HPDE6-E6E7 (cell line): Measurements from ENCODE around the gene TTLL5.
A peak's percentile ranks its signal among the peaks of the same experiment; 100 is the strongest.
"Not testable (repeated sequence)": the region's sequence is repeated elsewhere in the genome, so short reads cannot be mapped to it uniquely, and the experiment has no call there.

Source experiments
- DNase-seq: peaks from one replicate; pipeline ENCODE4 v3.0.0; 2011; ENCODE audit warnings: missing footprints; ENCODE audit errors: extremely low spot score

Gene TTLL5

GRCh38 chr14:75650253-75651058, 10.6 kb upstream of the TTLL5 start:
- no peak for DNase-seq

DNA sequence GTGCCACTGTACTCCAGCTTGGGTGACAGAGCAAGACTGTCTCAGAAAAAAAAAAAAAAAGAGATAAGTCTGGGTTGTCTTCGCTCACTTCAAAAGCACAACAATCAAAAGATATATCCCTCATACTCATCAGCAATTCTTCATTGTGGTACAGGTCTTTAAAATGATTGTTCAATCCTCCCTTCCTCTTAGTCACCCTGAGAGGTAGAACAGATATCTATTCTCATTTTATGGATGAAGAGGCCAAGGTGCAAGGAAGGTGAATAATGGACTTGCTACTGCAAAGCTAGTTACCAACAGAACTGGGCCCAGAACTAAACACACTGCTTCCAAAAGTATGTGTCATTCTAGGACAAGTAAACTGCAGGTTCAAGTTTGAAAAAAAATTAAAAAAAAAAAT, 7.5 kb upstream of the TTLL5 start:
- no peak for DNase-seq

DNA sequence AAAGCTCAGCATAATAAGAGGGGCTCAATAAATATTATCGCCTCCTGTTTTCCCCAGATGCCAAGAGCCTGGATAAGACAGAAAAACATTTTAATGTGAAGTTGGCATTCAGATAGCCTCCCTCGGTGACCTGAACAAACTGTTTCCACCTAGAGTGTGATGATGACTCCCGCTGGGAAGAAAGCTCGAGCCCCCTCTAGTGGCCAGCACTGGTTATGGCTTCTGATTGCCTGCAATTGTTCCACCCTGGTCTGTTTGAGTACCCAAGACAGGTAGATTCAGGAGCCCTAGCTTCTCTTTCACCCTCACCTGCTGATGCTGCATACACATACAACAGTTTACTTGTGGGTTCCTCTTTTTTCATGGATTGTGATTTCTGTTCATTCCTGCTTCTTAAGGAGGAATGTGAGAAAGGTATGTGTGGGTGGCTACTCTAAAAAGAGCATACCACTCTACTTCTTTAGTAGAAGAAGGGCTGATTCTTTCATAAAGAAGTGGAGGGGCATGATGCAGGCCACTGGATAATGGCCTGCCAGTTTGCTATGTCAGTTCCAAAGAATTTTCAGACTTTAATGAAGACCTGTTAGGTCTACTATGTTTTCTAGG, 6.8 kb upstream of the TTLL5 start:
- DNase-seq: peak; percentile 84

DNA sequence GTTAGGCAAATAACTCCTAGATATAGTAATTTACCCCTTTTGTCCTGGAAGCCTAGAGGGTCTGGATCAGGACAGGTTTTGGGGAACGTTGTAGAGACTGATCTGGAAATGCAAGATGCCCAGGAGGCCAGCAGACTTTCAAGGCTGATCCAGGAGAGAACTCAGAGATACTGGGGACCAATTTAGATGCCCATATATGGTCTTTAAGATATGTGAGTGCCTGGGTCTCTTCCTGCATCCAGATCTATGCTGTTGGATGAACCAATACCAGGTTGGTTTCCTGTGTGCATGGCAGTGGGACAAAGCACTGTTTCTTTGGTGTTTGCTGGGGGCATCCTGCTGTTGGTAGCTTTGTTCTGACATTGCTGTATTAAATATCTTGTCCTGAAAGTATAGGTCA, 5.8 kb upstream of the TTLL5 start:
- DNase-seq: no peak

GRCh38 chr14:75657331-75657730, 3.7 kb upstream of the TTLL5 start:
- DNase-seq: no peak

GRCh38 chr14:75658957-75659356, 2.1 kb upstream of the TTLL5 start:
- no peak for DNase-seq

GRCh38 chr14:75660238-75660629, 812 bp upstream of the TTLL5 start:
- no peak for DNase-seq

DNA sequence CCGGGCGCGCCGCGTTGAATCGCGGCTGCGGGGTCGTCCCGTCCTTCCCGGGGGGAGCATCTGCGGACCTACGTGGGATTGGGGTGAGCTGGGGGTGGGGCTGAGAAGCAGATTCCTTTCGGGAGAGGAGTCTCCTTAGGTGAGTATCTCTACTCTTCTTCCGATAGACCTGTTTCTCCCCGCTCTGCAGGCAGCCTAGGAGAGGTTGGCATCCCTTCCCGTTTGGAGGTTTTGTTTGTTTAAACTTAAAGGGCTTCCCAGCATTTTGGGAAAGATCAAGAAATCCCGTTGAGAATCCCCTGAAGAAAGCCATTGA, 411 bp downstream of the TTLL5 start:
- no peak for DNase-seq

GRCh38 chr14:75662966-75663365, 1.9 kb downstream of the TTLL5 start:
- DNase-seq: no peak

GRCh38 chr14:75667099-75667765, 6.2 kb downstream of the TTLL5 start:
- DNase-seq: no peak

DNA sequence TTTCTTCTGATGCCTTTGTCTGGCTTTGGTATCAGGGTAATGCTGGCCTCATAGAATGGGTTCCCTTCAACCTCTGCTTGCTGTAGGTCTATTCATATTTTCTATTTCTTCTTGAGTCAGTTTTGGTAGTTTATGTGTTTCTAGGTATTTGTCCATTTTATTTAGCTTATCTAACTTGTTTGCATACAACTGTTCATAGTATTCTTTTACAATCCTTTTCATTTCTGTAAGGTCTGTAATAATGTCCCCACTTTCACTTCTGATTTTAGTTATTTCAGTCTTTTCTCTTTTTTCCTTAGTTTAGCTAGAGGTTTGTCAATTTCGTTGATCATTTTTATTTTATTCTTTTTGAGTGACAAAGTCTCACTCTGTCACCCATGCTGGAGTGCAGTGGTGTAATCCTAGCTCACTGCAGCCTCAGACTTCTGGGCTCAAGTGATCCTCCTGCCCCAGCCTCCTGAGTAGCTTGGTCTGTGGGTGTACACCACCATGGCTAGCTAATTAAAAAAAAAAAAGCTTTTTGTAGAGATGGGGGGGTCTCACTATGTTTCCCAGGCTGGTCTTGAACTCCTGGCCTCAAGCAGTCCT, 11.7 kb downstream of the TTLL5 start:
- no peak for DNase-seq

DNA sequence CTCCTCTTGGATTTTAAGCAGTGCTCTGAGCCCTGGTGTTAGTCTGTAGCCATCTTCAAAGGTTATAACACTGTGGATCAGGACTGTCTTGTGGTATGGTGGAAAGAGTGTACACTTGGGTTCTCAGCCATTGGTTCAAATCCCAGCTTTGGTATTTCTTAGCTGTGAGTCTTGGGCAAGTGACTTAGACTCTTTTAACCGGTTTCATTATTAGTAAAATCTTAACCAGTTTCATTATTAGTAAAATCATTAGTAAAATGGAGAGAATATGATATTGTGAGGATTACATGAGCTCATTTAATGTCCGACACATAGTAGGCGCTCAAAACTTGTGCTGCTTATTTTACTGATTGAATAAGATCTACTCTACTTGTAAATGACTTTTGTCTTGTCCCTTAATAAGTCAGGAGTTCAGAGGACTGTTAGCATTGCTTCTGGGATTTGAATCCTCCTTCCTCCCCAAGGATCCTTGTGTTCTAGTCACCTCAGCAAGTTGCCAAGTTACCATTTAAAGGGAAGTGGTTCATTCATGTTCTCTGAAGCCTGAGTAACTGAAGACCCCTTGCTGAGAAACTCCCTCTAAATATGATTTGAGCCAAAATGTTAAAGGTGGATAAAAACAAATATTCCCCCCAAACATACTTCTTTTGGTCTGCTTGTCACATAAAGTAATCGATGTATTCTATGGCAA, 12.4 kb downstream of the TTLL5 start:
- no peak for DNase-seq

- peak; percentile 39 for DNase-seq
These were observed 14.4 kb downstream of the TTLL5 start for GRCh38 chr14:75675265-75675960.

GRCh38 chr14:75685910-75686309, 24.9 kb downstream of the TTLL5 start:
- no peak for DNase-seq

- DNase-seq: no peak
These were observed 28.0 kb downstream of the TTLL5 start for GRCh38 chr14:75689012-75689411.

DNA sequence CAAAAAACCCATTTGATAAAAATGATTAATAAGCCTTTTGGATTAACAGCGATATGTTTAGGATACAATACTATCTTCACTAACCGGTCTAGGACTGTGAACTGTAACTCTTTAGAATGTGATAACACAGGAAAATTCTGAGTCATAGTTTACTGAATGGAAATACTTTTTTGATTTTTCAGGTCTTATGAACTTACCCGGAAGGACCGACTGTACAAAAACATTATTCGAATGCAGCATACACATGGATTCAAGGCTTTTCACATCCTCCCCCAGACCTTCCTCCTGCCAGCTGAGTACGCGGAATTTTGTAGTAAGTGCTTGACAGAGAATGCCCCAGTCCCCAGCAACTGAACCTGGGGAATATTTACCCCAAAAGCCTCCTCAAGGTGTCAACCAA, 29.0 kb downstream of the TTLL5 start:
- DNase-seq: no peak

GRCh38 chr14:75695025-75695424, 34.0 kb downstream of the TTLL5 start:
- DNase-seq: not testable (repeated sequence)

GRCh38 chr14:75697386-75697785, 36.3 kb downstream of the TTLL5 start:
- DNase-seq: no peak

- no peak for DNase-seq
These were observed 36.9 kb downstream of the TTLL5 start for GRCh38 chr14:75697918-75698317.

DNA sequence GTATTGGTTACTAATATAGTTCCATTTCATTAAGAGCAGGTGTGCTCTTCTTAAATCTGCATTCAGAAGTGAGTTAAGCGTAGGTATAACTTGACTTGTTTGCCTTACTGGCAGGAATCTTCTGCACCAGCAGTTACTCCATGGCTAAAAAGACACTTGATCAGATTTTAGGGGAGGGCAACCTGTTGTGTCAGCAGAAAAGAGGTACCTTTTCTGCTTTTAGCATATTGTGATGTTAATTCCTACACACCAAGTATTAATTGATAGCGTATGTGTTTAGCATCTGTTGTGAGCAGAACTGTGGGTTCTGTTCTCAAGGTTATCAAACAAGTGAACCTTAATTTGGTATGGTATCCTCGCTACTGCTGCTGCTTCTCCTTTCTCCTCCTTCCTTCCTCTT, 38.3 kb downstream of the TTLL5 start:
- no peak for DNase-seq

GRCh38 chr14:75700295-75700694, 39.2 kb downstream of the TTLL5 start:
- no peak for DNase-seq

DNA sequence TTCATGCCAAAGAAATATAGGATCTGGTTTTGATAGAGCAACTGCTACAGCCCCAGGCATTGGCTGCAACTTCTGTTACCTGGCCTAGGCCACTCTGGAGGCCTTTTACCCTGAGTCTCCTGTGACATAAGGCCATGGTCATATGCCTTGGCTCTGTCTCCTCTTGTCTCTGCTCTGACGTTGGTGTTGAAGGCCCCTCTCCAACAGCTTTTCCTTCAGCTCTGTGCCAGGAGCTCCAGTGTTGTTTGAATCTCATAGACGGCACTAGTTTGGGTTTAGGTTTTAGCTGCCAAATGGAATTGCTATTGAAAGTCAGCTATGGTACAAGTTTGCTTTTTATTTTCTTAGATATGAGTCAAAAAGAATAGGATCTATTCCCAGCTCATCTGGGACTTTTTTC, 41.1 kb downstream of the TTLL5 start:
- DNase-seq: no peak
